Transverse colon (tissue), 4 donors: ENCODE measurements around the gene CILP.

ENCODE experiments used
- CTCF ChIP-seq, 5 experiments: fragments of 200-600 bp in 3 of 5; fragments of 450-650 bp in 2 of 5; sonication (generic) in 3 of 5; IDR thresholded peaks; 1 replicate in 2 of 5; 2 replicates in 3 of 5; pipeline ENCODE4 v1.5.1; 2016 to 2017; ENCODE audit warnings: antibody characterized with exemption in 5 of 5, inconsistent platforms in 3 of 5, mild to moderate bottlenecking in 2 of 5, moderate library complexity in 1 of 5
- EP300 ChIP-seq: sonication (generic); formaldehyde crosslinking; IDR thresholded peaks from one replicate; pipeline ENCODE4 v1.6.1; 2017; ENCODE audit warnings: antibody characterized with exemption, low read depth
- POLR2A ChIP-seq: fragments of 450-650 bp; IDR thresholded peaks from one replicate; pipeline ENCODE4 v1.6.1; 2016; ENCODE audit warnings: antibody characterized with exemption, mild to moderate bottlenecking, moderate library complexity
- POLR2AphosphoS5 ChIP-seq, 3 donors: sonication (generic); formaldehyde crosslinking; IDR thresholded peaks; one replicate each; pipeline ENCODE4 v1.6.1; 2016; ENCODE audit warnings: antibody characterized with exemption in 3 of 3

GRCh38 chr15:65154720-65155119 lies 56.6 kb downstream of the CILP start:
- no peak for TF ChIP-seq POLR2AphosphoS5 (IDR thresholded peaks at IDR 0.05)
- TF ChIP-seq POLR2A, result no peak
- no peak for TF ChIP-seq CTCF (IDR thresholded peaks at IDR 0.05)
- no peak for TF ChIP-seq EP300
